Body of pancreas (tissue), 4 donors: ENCODE data around the gene HOXC4.

Experiments
- POLR2A ChIP-seq, 3 donors: fragments of 450-650 bp; IDR thresholded peaks; one replicate each; pipeline ENCODE4 v1.6.1; 2016; ENCODE audit warnings: antibody characterized with exemption in 3 of 3, mild to moderate bottlenecking in 2 of 3
- TF ChIP-seq, protein P1 (sequence below), 7 experiments: fragments of 450-650 bp in 4 of 7; fragments of 200-600 bp in 3 of 7; sonication (generic) in 3 of 7; IDR thresholded peaks; one replicate each; pipeline ENCODE4 v1.5.1; 2016 to 2019; ENCODE audit warnings: antibody characterized with exemption in 7 of 7

DNA sequence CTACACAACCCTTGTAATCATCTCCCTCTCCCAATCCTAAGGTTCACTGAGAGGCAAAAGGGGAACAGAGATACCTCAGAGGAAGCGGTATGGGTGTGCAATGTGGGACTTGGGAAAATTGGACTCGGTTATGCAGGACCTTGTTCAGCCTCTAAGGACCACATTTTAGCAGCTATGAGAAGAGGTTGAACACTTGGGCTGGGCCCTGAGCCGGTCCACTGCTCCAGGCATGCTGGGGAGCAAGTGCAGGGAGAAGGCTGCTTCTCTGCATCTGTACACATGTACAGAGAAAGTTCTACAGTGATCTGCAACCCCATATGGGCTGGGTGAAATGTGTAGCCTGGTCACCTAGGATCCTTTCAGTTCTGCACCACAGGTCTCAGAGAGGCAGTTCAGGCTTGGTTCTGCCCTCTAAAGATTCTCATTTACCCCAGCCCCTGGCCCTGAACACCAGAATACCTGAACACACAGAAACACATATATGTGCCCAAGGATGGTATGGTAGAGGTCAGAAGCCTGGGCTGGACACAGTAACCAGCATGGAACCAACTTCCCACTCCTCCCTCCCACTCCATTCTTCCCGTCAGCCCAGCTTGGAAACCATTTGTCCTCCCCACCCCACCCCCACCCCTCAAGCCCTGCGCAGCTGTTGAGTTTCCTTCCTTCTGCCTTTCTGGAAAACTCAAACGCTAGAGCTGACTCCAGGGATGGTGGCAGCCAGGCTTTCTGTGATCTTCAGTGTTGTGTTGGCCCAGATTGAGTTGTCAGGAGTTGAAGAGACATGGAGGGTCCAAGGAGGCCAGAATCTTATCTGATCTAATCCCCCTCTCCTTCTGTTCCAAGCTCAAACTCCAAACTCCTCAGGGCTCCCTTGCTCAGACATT is 10.4 kb upstream of the HOXC4 start:
- TF ChIP-seq, protein P1, sequence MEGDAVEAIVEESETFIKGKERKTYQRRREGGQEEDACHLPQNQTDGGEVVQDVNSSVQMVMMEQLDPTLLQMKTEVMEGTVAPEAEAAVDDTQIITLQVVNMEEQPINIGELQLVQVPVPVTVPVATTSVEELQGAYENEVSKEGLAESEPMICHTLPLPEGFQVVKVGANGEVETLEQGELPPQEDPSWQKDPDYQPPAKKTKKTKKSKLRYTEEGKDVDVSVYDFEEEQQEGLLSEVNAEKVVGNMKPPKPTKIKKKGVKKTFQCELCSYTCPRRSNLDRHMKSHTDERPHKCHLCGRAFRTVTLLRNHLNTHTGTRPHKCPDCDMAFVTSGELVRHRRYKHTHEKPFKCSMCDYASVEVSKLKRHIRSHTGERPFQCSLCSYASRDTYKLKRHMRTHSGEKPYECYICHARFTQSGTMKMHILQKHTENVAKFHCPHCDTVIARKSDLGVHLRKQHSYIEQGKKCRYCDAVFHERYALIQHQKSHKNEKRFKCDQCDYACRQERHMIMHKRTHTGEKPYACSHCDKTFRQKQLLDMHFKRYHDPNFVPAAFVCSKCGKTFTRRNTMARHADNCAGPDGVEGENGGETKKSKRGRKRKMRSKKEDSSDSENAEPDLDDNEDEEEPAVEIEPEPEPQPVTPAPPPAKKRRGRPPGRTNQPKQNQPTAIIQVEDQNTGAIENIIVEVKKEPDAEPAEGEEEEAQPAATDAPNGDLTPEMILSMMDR (IDR thresholded peaks at IDR 0.05) = no peak
- no peak for TF ChIP-seq POLR2A (IDR thresholded peaks at IDR 0.05)
